GM19468 (cell line): Measurements from ENCODE around the gene MOV10L1.

ENCODE experiments used
- ATAC-seq: cut with Tn5 transposase; IDR thresholded peaks from one replicate; pipeline ENCODE4 v1.9.1; 2021; ENCODE audit warnings: mild to moderate bottlenecking, moderate library complexity, moderate number of reproducible peaks; ENCODE audit not compliant: unreplicated experiment; ENCODE audit errors: extremely low read depth

Gene MOV10L1

DNA sequence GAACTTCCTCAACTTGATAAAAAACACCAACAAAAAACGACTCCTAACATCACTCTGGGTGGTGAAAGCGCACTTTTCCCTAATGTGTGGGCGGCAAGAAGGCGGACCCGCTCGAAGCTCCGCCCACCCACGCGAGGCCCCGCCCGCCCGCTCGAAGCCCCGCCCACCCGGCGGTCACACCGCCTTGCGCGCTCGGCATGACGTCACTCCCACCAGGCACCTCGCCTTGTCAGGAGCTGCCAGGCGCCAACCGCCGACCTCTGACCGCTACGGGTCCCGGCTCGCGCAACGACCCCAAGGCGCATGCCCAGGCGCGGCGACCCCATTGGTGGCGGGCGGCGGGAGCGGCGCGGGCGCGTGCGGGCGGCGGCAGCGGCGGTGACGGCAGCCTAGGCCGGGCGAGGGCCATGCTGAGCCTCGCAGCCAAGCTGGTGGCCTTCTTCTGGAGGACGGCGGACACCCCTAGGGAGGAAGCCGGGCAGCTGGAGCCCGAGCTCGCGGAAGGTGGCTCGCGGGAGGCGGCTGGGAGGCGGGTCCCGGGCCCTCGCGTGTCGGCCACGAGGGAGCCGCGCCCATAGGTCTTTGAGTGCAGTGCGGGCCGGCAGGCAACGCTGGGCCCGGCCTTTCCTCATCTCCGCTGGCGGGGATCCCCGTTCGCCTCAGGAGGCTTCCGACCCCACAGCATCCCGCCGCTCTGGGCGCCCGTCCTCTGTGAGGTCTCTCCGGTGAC is at the start of gene MOV10L1:
Gene MOV10L1 (plus strand): TSS at position 325 of the 730 bp plus-strand sequence. CDS start 83 bp downstream, at position 408.
- no peak for ATAC-seq

DNA sequence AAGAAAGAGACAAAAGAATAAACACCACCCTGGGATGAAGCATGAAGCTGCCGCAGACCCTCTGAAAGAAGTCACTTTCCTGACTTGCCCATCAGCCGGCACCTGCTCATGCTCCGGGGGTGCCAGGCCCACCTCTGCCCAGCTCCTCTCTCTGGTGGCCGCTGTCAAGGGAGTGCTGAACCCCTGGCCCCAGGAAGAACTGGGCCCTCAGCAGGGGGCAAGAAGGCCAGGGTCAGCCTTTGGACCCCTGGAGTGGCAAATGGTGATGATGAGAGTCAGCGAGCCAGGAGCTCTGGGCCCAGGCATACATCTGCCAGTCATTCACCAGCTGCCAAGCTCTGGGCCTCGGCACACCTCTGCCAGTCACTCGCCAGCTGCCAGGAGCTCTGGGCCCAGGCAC is 49.1 kb upstream of the MOV10L1 start:
- ATAC-seq = no peak

DNA sequence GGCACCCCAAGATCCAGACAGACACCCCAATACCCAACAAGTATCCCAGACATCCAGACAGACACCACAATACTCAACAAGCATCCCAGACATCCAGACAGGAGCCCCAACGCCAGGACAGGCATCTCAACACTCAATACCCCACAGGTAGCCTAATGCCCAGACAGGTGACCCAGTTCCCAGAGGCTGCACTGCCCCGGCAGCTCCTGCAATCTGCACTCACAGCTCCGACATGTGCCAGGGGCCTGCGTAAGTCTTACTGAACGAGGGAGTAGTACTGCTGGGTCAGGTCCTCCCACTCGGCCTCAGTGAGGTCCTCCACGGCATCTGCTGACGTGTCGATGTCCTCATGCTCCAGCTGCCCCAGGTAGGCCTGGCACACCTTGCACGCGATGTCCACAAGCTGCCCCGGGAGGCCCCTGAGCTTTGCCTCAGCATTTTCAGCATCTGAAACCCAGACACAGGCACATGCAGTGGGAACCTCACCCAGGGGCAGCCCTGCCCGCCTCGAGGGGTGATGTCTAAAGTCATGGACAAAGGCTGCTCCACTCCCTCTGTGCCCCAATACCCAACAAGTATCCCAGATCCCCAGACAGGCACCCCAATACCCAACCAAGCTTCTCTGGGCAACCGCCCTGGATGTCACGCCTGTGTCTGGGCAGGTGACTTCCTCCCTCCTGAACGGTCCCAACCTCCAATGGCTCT is 48.3 kb upstream of the MOV10L1 start:
- no peak for ATAC-seq

DNA sequence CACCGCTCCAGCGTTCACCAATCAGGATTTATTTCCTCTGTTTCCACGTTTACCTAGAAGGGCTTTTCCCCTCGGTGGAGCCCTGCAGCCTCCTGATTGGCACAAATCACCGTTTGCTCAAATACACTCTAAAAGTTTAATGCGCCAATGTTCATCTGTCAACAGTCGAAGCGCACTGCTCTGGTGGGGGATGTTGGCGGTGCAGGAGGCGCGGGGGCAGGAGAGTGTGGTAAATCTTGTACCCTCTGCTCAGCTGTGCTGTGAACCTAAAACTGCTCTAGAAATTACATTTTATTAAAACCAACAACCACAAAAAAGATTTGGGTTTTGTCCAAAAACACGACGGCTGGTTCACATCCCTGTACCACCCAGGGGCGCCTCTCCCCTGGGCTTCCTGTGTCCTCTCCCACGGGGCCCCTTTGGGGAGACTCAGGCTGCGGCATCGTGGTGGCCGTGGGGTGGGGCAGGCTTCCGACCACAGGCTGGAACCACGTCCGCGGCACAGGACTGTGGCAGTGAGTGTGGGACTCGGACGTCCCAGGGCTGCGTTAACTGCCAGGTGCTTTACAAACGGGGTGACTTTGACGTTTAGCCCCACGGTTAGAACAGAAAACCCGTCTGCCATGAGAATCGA is 45.2 kb upstream of the MOV10L1 start:
- ATAC-seq = no peak

DNA sequence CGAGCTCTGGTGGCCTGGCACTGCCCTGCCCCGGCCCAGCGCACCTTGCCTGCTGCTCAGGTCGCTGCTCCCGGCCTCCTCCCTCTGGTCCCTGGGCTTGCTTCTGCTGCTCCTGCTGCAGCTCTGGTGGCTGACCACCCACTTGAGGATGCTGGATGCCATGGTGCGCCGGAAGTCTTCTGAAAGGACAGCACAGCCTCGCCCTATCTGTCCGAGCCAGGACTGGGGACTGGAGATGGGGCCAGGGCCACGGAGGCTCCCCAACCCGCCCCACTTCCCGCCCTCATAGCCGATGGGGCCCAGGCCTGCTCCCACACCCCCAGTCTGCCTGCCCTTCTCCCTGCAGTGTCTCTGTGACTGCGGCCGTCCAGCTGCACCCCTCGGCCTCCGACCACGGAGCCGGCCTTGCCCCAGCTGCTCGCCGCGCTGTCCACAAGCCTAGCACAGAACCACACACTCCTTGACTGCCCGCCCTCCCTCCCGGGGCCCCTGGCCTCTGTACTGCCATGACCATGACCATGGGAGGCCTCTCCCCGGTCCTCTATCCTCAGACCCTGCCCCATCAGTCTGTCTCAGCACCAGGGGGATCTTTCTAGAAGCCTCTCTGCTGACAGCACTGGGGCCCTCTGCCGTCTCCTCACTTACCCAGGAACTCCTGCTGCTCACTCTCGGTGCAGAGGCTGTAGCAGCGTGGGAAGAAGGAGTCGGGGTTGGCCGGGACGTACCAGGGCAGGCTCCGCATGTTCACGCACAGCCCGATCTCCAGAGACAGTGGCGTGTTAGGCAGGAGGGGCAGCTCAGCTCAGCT is 44.4 kb upstream of the MOV10L1 start:
- no peak for ATAC-seq

DNA sequence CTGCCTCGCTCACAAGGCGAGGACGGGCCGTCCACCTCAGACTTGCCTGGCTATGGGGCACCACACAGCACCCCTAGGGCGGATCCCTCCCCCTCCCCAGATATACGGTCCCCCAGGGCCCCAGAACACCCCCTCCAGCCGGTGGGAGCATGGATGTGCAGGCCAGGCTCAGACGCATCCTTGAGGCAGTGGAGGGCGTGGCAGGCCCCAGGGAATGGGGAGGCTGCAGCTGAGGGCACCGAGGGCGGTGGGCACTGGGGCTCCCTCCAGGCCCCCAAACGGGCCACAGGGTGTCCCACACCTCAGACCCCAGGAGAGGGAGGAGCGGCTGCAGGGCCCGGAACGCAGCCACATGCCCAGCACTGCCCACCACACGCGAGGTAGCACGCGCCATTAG is 43.8 kb upstream of the MOV10L1 start:
- ATAC-seq = no peak

DNA sequence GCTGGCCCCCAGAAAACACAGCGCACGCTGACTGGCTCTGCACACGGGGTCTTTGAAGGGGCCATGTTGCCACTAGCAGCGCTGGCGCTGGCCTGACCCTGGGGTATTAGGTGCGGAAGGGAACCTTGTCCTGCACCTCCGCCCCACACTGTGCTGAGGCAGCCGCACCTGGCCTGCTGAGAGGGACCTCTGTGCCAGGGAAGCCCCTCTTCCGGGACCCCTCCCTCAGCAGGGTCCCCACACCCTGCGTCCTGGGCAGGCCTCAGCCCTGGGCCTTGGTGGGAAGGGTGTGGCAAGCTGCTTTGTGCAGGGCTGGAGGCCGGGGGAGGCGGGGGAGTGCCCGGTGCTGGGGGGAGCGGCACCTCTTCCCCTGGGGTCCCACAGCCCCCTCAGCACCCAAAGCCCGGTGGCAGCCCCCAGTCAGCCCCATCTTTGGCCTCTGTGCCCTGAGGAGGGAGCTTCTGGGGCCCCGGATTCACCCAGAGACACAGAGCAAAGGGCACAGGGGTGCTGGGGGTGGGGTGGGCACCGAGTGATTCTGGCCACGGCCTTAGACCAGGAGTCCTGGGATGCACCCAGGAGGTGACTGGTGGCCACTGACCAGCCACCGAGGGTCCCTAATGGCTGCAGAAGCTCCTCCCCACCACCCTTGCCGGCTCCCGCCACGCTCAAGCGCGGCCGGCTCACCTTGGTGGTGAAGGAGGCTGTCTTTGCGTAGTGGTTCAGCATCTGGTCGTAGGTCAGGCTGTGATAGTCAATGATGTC is 43.1 kb upstream of the MOV10L1 start:
- no peak for ATAC-seq

DNA sequence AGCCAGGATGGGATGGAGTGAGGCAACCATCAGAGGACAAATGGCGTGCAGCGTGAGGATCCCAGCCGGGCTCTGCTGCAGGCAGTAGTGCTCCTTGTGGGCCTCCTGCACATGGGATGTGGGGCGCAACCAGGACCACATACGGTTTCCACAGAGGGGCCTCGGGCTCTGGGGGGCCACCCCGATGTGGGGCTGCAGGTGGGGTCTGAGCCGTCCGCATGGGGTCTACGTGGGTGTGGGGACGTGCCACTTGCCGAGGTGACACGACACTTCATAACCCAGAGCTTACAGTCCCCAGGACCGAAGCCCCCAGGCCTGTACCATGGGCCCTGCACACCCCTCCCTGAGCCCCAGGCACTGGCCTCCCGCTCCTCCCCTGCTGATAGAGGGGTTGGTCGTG is 42.5 kb upstream of the MOV10L1 start:
- no peak for ATAC-seq

DNA sequence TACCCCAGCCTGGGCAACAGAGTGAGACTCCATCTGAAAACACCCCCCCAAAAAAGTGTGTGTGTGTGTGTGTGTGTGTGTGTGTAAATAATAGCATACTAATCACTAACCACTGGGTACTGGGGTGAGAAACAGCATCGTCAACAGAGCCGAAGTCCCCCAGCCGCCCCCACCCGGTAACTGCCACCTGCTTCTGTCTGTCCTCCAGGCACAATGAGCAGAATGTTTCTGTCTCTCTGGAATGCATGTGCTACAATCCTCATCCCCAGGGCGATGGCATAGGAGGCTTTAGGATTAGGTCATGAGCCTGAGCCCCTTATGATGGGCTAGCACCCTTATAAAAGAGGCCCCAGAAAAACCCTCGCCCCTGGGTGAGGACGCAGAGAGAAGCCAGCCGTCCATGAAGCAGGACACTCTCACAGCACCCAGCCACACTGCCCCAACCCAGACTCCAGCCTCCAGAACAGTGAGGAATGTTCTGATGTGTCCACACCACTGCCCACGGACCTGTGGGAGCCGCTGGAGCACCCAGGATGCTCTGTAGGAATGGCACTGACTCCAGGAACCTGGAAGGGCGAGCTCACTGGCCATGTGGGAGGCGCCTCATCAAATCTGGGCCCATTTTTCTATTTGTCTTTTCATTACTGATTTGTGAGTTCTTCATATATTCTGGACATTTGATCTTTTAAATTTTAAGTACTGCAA is 41.6 kb upstream of the MOV10L1 start:
- ATAC-seq = no peak

DNA sequence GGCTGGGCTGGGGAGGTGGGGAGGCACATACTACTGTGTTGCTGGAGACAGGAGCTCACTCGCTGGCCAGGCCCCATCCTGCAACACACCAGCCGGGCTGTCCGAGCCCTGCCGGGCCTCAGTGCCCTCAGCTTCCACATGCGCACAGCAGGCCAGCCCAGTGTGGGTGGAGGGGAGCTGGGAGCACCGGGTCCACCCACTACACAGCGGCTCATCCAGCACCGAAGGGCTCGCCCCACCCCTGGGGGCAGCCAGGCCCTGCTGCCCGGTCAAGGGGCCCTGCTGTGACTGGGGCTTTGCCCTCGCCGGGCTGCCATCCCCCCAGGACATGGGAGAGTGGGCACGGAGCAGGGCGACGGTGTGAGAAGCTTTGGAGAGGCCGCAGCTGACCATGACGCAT is 41.0 kb upstream of the MOV10L1 start:
- ATAC-seq = no peak

DNA sequence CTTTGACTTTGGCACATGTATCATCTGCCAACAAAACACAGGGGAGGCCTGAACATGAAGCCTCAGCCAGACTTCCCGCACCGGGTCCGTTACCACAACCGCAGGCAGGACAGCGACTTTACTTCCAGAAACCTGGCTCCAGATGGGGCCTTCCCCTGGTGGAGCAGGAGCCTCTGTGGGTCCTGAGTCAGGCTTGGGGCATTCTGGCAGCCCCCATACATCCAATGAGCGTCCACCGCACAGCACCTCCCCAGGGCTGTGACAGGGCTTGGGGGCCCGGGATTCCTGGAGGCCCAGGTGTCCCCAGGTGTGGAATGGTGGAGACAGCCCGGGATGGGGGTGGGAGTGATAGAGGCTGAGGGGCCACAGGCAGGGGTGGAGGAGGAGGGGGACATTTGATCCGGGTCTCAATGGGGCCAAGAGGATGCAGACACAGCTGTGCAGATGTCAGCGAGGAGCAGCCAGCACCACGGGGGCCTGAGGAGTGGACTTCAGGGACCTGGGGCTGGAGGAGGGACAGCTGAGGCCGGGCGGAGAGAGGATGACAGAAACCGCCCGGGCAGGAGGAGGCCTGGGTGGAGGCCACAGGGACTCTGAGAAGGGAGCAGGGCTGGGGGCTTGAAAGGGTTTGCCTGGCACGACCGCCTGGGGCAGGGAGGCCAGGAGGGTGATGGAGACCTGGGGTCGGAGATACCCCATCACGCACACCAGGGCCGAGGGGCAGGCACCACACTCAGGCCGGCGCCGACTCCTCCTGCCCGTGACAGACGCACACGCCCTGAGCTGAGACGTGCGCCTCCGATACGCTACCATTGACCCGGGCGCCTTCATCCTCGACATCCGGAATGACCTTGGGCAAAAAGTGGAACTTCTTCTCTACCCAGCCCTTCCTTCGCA is 40.3 kb upstream of the MOV10L1 start:
- ATAC-seq = no peak

DNA sequence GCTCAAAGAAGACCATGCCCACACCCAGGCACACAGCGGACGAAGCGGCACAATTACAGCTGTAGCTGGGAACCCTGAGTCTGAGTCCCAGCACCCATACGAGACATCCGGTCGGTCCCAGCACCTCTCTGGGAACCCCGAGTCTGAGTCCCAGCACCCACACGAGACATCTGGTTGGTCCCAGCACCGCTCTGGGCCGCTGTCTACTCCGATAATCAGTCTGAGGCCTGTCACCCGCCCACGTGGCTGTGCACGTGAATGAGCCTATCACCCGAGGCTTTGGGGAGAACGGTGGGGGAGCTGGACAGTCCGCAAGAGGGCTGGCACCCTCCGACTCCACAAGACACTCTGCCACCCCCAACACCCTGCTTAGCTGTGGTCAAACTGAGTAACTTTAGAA is 37.9 kb upstream of the MOV10L1 start:
- ATAC-seq = no peak

DNA sequence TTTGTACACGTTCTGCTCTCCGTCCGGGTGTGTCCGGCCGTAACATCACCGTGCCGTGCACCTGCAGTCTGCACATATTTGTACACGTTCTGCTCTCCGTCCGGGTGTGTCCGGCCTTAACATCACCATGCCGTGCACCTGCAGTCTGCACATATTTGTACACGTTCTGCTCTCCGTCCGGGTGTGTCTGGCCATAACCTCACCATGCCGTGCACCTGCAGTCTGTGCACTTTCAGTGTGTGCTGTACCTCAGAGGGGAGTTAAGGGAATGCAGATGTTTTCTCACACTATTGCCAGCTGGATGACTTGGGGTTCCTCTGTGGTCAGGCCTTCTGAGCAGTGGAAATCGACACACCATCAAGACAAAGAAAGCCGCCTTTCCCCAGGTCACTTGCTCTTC is 35.9 kb upstream of the MOV10L1 start:
- no peak for ATAC-seq

DNA sequence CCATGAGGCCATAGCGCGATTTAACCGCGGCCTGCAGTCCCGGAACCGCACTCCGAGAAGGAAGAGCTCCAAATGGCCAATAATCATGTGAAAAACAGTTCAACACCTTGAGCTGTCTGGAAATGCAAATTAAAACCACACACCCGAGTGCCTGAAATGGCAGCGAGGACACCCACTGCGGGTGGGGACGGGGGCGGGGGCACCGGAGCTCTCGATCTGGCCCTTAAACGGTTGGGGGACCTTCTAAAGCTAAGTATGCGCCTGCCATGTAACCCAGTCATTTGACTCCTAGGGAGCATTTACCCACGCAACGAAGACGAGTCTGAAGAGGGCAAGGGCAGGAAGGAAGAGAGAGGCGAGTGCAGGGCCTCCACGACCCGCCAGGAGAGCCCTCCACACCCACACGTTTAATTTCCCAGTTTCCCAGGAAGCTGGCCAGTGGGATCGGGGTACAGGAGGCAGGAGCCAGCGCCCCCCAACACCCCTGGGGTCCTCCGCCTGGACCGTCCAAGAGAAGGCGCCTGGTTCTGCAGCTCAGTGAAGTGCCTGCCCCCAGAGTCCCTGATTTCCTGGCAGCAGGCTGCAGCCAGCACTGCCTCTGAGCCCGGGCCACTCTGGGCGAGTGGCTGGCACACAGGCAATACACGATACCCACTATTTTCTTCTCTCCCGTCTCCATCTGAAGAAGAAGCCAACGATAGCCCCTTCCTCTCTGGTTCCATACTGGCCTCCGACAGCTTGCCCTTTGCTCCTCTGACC is 33.4 kb upstream of the MOV10L1 start:
- no peak for ATAC-seq

DNA sequence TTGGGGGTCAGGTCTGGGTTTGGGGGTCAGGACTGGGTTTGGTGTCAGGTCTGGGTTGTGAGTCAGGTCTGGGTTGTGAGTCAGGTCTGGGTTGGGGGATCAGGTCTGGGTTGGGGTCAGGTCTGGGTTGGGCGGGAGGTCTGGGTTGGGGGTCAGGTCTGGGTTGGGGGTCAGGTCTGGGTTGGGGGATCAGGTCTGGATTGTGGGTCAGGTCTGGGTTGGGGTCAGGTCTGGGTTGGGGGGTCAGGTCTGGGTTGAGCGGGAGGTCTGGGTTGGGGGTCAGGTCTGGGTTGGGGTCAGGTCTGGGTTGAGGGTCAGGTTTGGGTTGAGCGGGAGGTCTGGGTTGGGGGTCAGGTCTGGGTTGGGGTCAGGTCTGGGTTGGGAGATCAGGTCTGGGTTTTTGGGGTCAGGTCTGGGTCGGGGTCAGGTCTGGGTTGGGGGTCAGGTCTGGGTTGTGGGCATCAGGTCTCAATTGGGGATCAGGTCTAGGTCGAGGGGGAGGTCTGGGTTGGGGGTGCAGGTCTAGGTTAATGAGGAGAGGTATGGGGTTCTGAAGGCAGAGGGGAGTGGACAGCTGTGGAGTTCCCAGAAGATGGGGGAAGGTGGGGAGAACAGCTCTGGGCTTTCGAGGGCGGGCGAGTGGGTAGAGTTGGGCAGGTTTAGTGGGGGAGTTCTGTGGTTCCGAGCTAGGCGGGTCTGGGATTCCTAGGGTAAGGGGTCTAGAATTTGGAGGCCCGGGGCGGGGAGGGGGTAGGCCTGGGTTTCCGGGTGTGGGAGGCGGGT is 32.3 kb upstream of the MOV10L1 start:
- ATAC-seq = no peak

DNA sequence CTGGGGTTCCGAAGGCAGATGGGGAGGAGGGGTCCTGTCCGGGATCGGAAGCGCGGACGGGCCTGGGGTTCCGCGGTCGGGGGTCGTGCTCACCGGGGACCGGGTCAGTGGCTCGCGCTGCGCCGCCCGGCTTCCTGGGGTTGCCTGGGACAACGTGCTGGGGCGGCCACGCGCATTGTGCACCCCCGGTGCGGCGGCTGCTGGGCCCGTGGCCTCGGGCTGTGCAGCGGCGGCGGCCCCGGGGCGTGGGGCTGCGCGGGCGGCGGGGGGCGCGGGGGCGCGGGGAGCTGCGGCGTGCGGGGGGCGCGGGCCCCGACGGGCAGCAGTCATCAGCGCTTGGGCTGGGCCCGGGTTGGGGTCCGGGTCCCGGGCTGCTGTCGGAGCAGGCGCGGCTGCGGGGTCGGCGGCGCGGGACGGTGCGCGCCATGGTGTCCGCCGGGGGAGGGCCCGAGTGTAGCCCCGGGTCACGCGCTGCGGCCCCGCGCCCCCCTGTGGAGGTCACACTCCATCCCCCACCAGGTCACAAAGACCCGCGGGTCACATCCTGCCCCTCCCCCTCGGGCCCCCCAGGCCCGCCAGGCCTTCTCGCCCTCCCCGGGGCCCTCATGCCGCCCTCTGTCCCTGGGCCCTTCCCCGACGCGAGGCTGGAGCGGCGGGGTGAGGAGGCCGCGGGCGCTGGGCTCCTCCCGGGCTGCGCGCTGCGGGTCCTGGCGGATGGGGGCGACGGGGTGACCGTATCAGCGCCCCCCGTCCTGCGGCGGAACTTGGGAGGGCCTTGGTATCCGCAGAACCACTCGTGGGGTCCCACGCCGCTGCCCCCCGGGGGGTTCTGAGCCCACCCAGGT is 31.5 kb upstream of the MOV10L1 start, which contains the start of gene TTLL8:
Gene TTLL8 (minus strand): TSS at position 238 of the 845 bp plus-strand sequence.
- ATAC-seq = no peak
